Measurements from ENCODE around the gene SND1. TPM values are rescaled to one million over a fixed set of nuclear protein-coding genes. Genes with fewer than 3 reads are reported as not detected.

Gene SND1
- total RNA-seq, 3 donors from 2014 or later: 260 to 267 (median 267) TPM

GRCh38 chr7:128063088-128063487 lies 411.1 kb downstream of the SND1 start:
- no peak for DNase-seq
- H3K9me3 Mint-ChIP-seq: no peaks in the 10 kb centered on the region
- H3K4me3 Mint-ChIP-seq: no peak overlapping the region
- peaks cover 17% of the 10 kb centered on the region for H3K36me3 Mint-ChIP-seq (ENCODE audit: insufficient read depth)
- no peaks in the 10 kb centered on the region for H3K27me3 Mint-ChIP-seq (ENCODE audit: low read depth)
- peaks cover 39% of the 10 kb centered on the region for H3K4me1 Mint-ChIP-seq (ENCODE audit: low read depth)
- no peak for ATAC-seq

- Mint-ChIP-seq H3K27me3 (ENCODE audit: low read depth) (no peaks in the 10 kb centered on the region), H3K4me1 (ENCODE audit: low read depth) (peaks cover 15% of the 10 kb centered on the region), H3K4me3 (no peak overlapping the region), H3K36me3 (ENCODE audit: insufficient read depth) (peaks cover 23% of the 10 kb centered on the region), H3K9me3 (no peaks in the 10 kb centered on the region)
- ATAC-seq: no peak
- DNase-seq: no peak
These were observed 413.9 kb downstream of the SND1 start for GRCh38 chr7:128065872-128066271.

- Mint-ChIP-seq H3K4me1 (ENCODE audit: low read depth) (peaks cover 16% of the 10 kb centered on the region), H3K4me3 (no peak overlapping the region), H3K36me3 (ENCODE audit: insufficient read depth) (peaks cover 26% of the 10 kb centered on the region), H3K27me3 (ENCODE audit: low read depth) (no peaks in the 10 kb centered on the region), H3K9me3 (no peaks in the 10 kb centered on the region)
- no peak for DNase-seq
- no peak for ATAC-seq
These were observed 414.4 kb downstream of the SND1 start for GRCh38 chr7:128066395-128066794.

- Mint-ChIP-seq H3K9me3 (no peaks in the 10 kb centered on the region), H3K4me1 (ENCODE audit: low read depth) (peaks cover 19% of the 10 kb centered on the region), H3K27me3 (ENCODE audit: low read depth) (no peaks in the 10 kb centered on the region), H3K36me3 (ENCODE audit: insufficient read depth) (peaks cover 31% of the 10 kb centered on the region), H3K4me3 (no peak overlapping the region)
- ATAC-seq (no peak), DNase-seq (no peak)
These were observed 414.9 kb downstream of the SND1 start for GRCh38 chr7:128066858-128067257.

DNA sequence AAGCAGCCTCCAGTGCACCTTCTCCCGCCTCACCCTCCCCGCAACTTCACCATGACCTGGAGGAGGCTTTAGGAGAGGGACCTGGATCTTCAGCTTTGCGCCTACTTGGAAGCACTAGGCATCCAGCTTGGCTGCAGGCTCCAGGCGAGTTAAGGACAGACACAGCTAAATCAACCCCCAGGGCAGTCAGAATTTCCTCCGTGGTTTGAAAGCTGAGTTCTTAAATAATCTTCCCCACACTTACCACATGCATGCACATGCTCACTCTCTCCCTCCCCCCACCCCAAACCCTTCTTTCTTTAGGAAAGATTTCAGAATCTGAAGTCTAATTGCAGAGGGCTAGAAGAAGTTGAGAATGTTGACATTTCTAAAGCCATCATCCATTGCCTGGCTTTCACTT lies 416.0 kb downstream of the SND1 start:
- H3K4me3 Mint-ChIP-seq: no peak overlapping the region
- H3K27me3 Mint-ChIP-seq (ENCODE audit: low read depth): no peaks in the 10 kb centered on the region
- peaks cover 31% of the 10 kb centered on the region for H3K36me3 Mint-ChIP-seq (ENCODE audit: insufficient read depth)
- DNase-seq (no peak), ATAC-seq (no peak)
- peaks cover 19% of the 10 kb centered on the region for H3K4me1 Mint-ChIP-seq (ENCODE audit: low read depth)
- no peaks in the 10 kb centered on the region for H3K9me3 Mint-ChIP-seq

GRCh38 chr7:128068785-128069184 lies 416.8 kb downstream of the SND1 start:
- peaks cover 27% of the 10 kb centered on the region for H3K36me3 Mint-ChIP-seq (ENCODE audit: insufficient read depth)
- no peak for ATAC-seq
- H3K9me3 Mint-ChIP-seq: no peaks in the 10 kb centered on the region
- H3K27me3 Mint-ChIP-seq (ENCODE audit: low read depth): no peaks in the 10 kb centered on the region
- H3K4me1 Mint-ChIP-seq (ENCODE audit: low read depth): peaks cover 16% of the 10 kb centered on the region
- no peak overlapping the region for H3K4me3 Mint-ChIP-seq
- DNase-seq: no peak

GRCh38 chr7:128069373-128070364 lies 417.7 kb downstream of the SND1 start:
- Mint-ChIP-seq H3K4me3 (no peak overlapping the region), H3K36me3 (ENCODE audit: insufficient read depth) (peaks cover 24% of the 10 kb centered on the region), H3K27me3 (ENCODE audit: low read depth) (no peaks in the 10 kb centered on the region), H3K4me1 (ENCODE audit: low read depth) (peaks cover 16% of the 10 kb centered on the region), H3K9me3 (no peaks in the 10 kb centered on the region)
- ATAC-seq: no peak
- no peak for DNase-seq

DNA sequence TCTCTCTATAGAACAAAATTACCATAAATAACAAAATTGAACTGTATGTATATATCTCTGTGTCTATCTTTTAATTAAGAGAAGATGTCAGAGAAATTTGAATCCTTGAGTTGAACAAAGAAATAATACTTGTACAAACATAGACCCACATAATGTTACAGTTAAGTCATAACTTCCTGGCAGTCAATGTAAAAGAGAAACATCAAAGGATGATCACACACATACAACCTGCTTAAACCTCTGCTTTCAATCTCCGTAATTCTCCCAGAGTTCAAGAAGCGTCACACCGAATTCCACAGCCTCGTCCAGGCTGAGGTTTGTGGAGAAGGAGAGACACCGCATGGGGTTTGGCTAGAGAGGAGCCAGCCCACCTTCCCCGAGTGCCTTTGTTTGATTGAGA lies 419.4 kb downstream of the SND1 start:
- H3K36me3 Mint-ChIP-seq (ENCODE audit: insufficient read depth): peaks cover 20% of the 10 kb centered on the region
- ATAC-seq: no peak
- no peaks in the 10 kb centered on the region for H3K27me3 Mint-ChIP-seq (ENCODE audit: low read depth)
- H3K4me1 Mint-ChIP-seq (ENCODE audit: low read depth): peaks cover 15% of the 10 kb centered on the region
- no peaks in the 10 kb centered on the region for H3K9me3 Mint-ChIP-seq
- H3K4me3 Mint-ChIP-seq: no peak overlapping the region
- DNase-seq: no peak

DNA sequence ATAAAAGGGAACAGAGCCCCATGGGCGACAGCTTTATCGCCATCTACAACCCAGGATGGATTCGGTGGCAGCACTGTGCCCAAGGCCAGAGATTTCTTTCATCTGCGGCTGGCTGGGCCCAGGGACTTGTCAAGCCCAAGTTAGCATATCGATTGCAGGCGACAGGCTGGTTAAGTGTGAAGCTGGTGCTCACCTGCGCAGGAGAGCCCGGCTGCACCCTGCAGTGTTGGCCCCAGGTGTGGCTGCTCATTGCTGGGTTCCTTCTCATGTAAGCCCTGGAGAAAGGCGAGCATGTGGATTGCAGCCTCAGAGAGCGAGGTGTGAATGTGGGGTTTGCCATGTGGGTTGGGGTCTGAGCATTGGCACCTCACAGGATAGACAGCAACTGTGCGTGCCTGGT lies 419.8 kb downstream of the SND1 start:
- H3K9me3 Mint-ChIP-seq: no peaks in the 10 kb centered on the region
- no peak for ATAC-seq

GRCh38 chr7:128073671-128074310 lies 421.8 kb downstream of the SND1 start:
- Mint-ChIP-seq H3K27me3 (ENCODE audit: low read depth) (no peaks in the 10 kb centered on the region), H3K9me3 (no peaks in the 10 kb centered on the region), H3K36me3 (ENCODE audit: insufficient read depth) (peaks cover 20% of the 10 kb centered on the region), H3K4me1 (ENCODE audit: low read depth) (peaks cover 11% of the 10 kb centered on the region), H3K4me3 (no peak overlapping the region)
- DNase-seq (no peak), ATAC-seq (no peak)

More for the DNA sequence above, 419.8 kb downstream of the SND1 start:
- Mint-ChIP-seq H3K4me1 (ENCODE audit: low read depth) (peaks cover 15% of the 10 kb centered on the region), H3K27me3 (ENCODE audit: low read depth) (no peaks in the 10 kb centered on the region), H3K4me3 (no peak overlapping the region), H3K36me3 (ENCODE audit: insufficient read depth) (peaks cover 20% of the 10 kb centered on the region)
- DNase-seq: no peak

DNA sequence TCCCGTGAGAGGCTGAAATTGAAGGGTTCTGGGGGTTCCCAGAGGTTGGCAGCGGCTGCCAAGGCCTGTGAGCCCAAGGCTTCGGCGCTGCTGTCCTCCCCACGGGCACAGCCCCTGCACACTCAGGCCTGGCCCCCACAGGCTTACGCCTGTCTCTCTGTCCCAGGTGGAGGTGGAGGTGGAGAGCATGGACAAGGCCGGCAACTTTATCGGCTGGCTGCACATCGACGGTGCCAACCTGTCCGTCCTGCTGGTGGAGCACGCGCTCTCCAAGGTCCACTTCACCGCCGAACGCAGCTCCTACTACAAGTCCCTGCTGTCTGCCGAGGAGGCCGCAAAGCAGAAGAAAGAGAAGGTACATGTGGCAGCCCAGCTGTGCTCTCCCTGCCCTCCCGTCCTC lies 422.3 kb downstream of the SND1 start:
- ATAC-seq (no peak), DNase-seq (no peak)
- H3K36me3 Mint-ChIP-seq (ENCODE audit: insufficient read depth): peaks cover 20% of the 10 kb centered on the region
- H3K4me3 Mint-ChIP-seq: no peak overlapping the region
- no peaks in the 10 kb centered on the region for H3K9me3 Mint-ChIP-seq
- H3K27me3 Mint-ChIP-seq (ENCODE audit: low read depth): no peaks in the 10 kb centered on the region
- peaks cover 11% of the 10 kb centered on the region for H3K4me1 Mint-ChIP-seq (ENCODE audit: low read depth)

DNA sequence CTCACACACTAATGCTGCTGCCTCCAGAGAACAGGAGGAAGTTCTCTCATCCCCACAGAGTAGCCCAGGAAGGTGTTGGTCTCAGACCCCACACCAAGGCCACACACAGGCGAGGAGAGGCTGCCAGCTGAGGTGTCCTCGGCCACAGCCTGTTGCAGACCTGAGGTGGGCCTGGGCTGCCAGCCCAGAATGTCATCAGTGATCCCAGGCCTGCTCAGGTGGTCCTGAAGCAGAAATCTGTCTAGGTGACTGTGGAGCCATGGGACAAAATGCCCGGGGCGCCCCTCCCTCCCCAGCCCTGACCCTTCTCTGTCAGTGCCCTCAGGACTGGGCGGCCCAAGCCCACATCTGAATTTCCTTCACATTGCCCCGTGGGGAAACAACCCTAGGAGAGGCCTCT lies 422.7 kb downstream of the SND1 start:
- DNase-seq (no peak), ATAC-seq (no peak)
- Mint-ChIP-seq H3K9me3 (no peaks in the 10 kb centered on the region), H3K27me3 (ENCODE audit: low read depth) (no peaks in the 10 kb centered on the region), H3K4me3 (no peak overlapping the region), H3K36me3 (ENCODE audit: insufficient read depth) (peaks cover 20% of the 10 kb centered on the region), H3K4me1 (ENCODE audit: low read depth) (peaks cover 11% of the 10 kb centered on the region)

DNA sequence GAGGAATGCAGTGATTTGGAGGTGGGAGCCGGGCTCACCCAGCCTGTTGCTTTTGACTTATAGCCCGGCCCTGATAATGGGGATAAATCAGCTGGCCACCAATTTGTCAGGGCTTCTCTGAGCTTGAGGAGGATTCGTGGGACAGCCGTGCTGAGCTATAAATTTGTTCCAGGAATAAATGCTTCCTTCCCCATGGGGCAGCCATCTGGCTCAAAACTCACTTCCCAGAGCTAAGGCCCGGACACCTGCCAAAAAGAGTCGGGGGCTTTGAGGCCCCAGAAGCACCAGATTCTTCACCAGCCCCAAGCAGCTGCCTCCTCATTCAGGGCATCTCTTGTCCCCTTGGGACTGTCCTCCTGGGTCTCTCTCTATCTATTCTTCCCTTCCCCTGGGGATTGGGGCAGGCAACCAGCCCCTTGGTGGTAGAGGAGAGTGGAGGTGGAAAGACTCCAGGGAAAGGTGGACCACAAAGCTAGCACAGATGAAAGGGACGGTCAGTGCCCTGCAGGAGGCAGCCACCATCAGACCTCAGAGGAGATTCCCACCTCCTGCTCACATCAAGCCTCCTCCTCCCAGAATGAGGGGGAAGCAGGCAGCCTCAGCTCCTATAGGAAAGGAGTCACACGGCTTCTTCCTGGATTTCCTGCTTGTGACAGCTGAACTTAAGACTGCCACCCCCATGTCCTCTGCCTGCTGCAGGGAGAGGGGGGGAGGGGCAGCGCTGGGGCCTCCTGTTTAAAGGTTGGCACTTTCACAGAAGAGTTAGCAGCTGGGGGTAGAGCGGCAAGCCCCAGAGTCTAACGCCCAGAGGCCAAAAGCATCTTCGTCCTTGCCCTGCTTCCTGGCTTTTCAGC lies 423.5 kb downstream of the SND1 start:
- Mint-ChIP-seq H3K27me3 (ENCODE audit: low read depth) (no peaks in the 10 kb centered on the region), H3K4me1 (ENCODE audit: low read depth) (peaks cover 11% of the 10 kb centered on the region), H3K36me3 (ENCODE audit: insufficient read depth) (peaks cover 17% of the 10 kb centered on the region), H3K4me3 (no peak overlapping the region), H3K9me3 (no peaks in the 10 kb centered on the region)
- DNase-seq (no peak), ATAC-seq (no peak)

GRCh38 chr7:128076196-128076795 lies 424.3 kb downstream of the SND1 start:
- Mint-ChIP-seq H3K36me3 (ENCODE audit: insufficient read depth) (peaks cover 11% of the 10 kb centered on the region), H3K4me3 (no peak overlapping the region), H3K4me1 (ENCODE audit: low read depth) (peaks cover 4% of the 10 kb centered on the region), H3K9me3 (no peaks in the 10 kb centered on the region), H3K27me3 (ENCODE audit: low read depth) (no peaks in the 10 kb centered on the region)
- ATAC-seq: no peak
- DNase-seq: no peak
